Activated naive CD8-positive, alpha-beta T cell treated with anti-CD3 and anti-CD28 coated beads, Interleukin-2, amount 50 U/mL, for 16 hours (primary cell): ENCODE data around the gene INAVA.

Experiments used
- DNase-seq: peaks from one replicate; pipeline ENCODE4 v3.0.0-alpha.2; 2020; ENCODE audit warnings: low read depth, low spot score

Gene INAVA

GRCh38 chr1:200877010-200877409, 17.7 kb upstream of the INAVA start:
- no peak for DNase-seq

- no peak for DNase-seq
Measured at GRCh38 chr1:200877839-200878551, 16.7 kb upstream of the INAVA start.

GRCh38 chr1:200880212-200880611, 14.5 kb upstream of the INAVA start:
- DNase-seq: no peak

GRCh38 chr1:200883118-200883517, 11.6 kb upstream of the INAVA start:
- no peak for DNase-seq

- DNase-seq: no peak
Measured at GRCh38 chr1:200885623-200886402, 8.9 kb upstream of the INAVA start.

- no peak for DNase-seq
Measured at GRCh38 chr1:200886594-200886993, 8.1 kb upstream of the INAVA start.

GRCh38 chr1:200887036-200887435, 7.7 kb upstream of the INAVA start:
- no peak for DNase-seq

- DNase-seq: no peak
Measured at GRCh38 chr1:200887772-200888348, 6.8 kb upstream of the INAVA start.

GRCh38 chr1:200888349-200888838, 6.3 kb upstream of the INAVA start:
- no peak for DNase-seq

GRCh38 chr1:200889571-200889970, 5.1 kb upstream of the INAVA start:
- no peak for DNase-seq

- DNase-seq: no peak
Measured at GRCh38 chr1:200890027-200890426, 4.7 kb upstream of the INAVA start.

GRCh38 chr1:200890818-200891773, 3.6 kb upstream of the INAVA start:
- no peak for DNase-seq

GRCh38 chr1:200891774-200892157, 2.9 kb upstream of the INAVA start:
- no peak for DNase-seq

- no peak for DNase-seq
Measured at GRCh38 chr1:200892546-200892945, 2.2 kb upstream of the INAVA start.

GRCh38 chr1:200892958-200893357, 1.7 kb upstream of the INAVA start:
- DNase-seq: no peak

GRCh38 chr1:200893411-200893901, 1.2 kb upstream of the INAVA start:
- no peak for DNase-seq

GRCh38 chr1:200895443-200895789, 716 bp downstream of the INAVA start:
- no peak for DNase-seq

GRCh38 chr1:200895801-200896530, 1.3 kb downstream of the INAVA start:
- no peak for DNase-seq

GRCh38 chr1:200896531-200897196, 2.0 kb downstream of the INAVA start:
- no peak for DNase-seq

GRCh38 chr1:200897259-200897658, 2.6 kb downstream of the INAVA start:
- no peak for DNase-seq
